Aorta (tissue), 5 donors: ENCODE data around the gene PNPLA3. TPM values are rescaled to one million over a fixed set of nuclear protein-coding genes. Genes with fewer than 3 reads are reported as not detected.
A peak's percentile ranks its signal among the peaks of the same experiment; 100 is the strongest.
"Not testable (repeated sequence)": the region's sequence is repeated elsewhere in the genome, so short reads cannot be mapped to it uniquely, and the experiment has no call there.

ENCODE experiments used
- ATAC-seq: fragments of 200-7000 bp; cut with Tn5 transposase; one replicate; pipeline ENCODE4 v1.9.1; 2022; ENCODE audit warnings: moderate library complexity; ENCODE audit not compliant: low FRiP score
- DNase-seq, 2 donors: peaks; one replicate each; pipeline ENCODE4 v3.0.0-alpha.2; 2020
- H3K27ac ChIP-seq, 2 donors: one replicate each; pipeline ENCODE4 v1.5.1; 2013; ENCODE audit warnings: low read length in 2 of 2, mild to moderate bottlenecking in 2 of 2, moderate library complexity in 2 of 2, control low read depth in 1 of 2, inconsistent platforms in 1 of 2, low read depth in 1 of 2
- H3K27me3 ChIP-seq, 2 donors: one replicate each; pipeline ENCODE4 v1.6.1; 2013; ENCODE audit warnings: control low read depth in 1 of 2, low read length in 1 of 2, mild to moderate bottlenecking in 1 of 2, moderate library complexity in 1 of 2; ENCODE audit not compliant: insufficient read depth in 2 of 2, control insufficient read depth in 1 of 2
- H3K36me3 ChIP-seq, 2 donors: one replicate each; pipeline ENCODE4 v1.6.1; 2013; ENCODE audit warnings: control low read depth in 1 of 2, low read length in 1 of 2, mild to moderate bottlenecking in 1 of 2; ENCODE audit not compliant: insufficient read depth in 2 of 2, control insufficient read depth in 1 of 2
- H3K4me1 ChIP-seq, 2 donors: one replicate each; pipeline ENCODE4 v1.6.1; 2013; ENCODE audit warnings: low read length in 2 of 2, control low read depth in 1 of 2, mild to moderate bottlenecking in 1 of 2, moderate library complexity in 1 of 2; ENCODE audit not compliant: insufficient read depth in 2 of 2, control insufficient read depth in 1 of 2
- H3K4me3 ChIP-seq, 2 donors: one replicate each; pipeline ENCODE4 v1.5.1; 2013; ENCODE audit warnings: low read length in 2 of 2, control low read depth in 1 of 2, mild to moderate bottlenecking in 1 of 2
- H3K9me3 ChIP-seq: one replicate; pipeline ENCODE4 v1.6.1; 2013; ENCODE audit warnings: mild to moderate bottlenecking, low read length; ENCODE audit not compliant: control insufficient read depth
- WGBS, 2 donors: extraction: QIAGEN DNeasy Blood & Tissue Kit; methylation state at CpG; one replicate each; pipeline ENCODE4 v1.1.7; 2013; 5-methylcytosine and 5-hydroxymethylcytosine counted together
- intact Hi-C, 2 donors: fragments of 100-400 bp; cut with DNase I; formaldehyde crosslinking; loops; one replicate each; pipeline versions ENCODE4 v1.14.2 to v1.15.0; 2022
- polyA plus RNA-seq, 2 donors: library from polyadenylated mRNA; stranded (reverse); fragments of 200-250 nt; gene quantifications; one replicate each; pipeline ENCODE4 v1.2.3, GENCODE V29; 2013
- total RNA-seq, 2 donors: library from RNA; stranded (reverse); fragmentation: NEBNext Ultra II Directional; extraction: Animal tissue kit (Norgen Biotek cat#: 25700); gene quantifications; one replicate each; pipeline ENCODE4 v1.2.1, GENCODE V29; 2021
- donor health status: healthy with polysubstance abuse.
- donor health status: Bipolar disorder and iron deficiency.
- donor health status: DM: no; HTN: no; CAD: no.
- donor health status: DM: no; HTN: no; CAD: no.
- donor health status: DM: yes; HTN: yes; CAD: no.

PNPLA3 gene
- total and polyA plus RNA-seq, 4 donors: 1.3 TPM; not detected in 3

DNA sequence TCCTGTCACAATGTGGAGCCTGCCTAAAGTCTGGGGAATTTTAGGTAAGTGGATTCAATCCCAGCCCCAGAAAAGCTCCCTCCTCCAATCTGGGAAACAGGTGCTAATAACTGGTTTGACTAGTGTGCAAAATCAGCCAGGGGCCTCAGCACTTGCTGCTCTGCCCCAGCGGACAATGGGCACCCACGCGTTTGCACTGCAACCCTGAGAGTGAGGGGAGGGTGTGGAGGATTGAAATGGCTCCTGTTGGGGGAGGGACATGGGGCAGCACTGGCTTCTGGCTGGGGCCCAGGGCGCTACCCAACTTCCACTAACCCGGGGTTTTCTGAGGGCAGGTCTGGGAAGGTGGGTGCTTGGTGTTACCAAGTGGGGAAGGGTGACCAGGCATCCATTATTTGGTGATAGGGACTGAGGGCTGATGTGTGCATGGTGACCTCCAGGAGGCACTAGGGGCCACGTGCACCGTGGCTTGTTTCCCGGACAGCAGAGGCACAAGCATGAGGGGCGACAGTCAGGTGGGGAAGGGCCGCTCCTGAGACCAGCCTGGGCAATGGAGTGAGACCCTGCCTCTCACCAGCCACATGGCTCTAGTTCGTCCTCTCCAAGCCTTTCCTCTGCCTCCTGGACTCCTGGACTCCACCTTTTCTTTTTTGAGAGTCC is 27.5 kb upstream of the PNPLA3 start:
- Histone ChIP-seq H3K4me3 (no peak overlapping the region), H3K36me3 (no peaks in the 10 kb centered on the region), H3K9me3 (no peaks in the 10 kb centered on the region), H3K4me1 (no peaks in the 10 kb centered on the region), H3K27ac (no peak overlapping the region), H3K27me3 (no peaks in the 10 kb centered on the region)
- peak in 1 of 2 donors; percentile 26 for DNase-seq
- ATAC-seq: no peak
- intact Hi-C loops: no loop called here
- WGBS, 2 donors: 46 to 48% methylated on average over 11 of the region's 11 CpGs

DNA sequence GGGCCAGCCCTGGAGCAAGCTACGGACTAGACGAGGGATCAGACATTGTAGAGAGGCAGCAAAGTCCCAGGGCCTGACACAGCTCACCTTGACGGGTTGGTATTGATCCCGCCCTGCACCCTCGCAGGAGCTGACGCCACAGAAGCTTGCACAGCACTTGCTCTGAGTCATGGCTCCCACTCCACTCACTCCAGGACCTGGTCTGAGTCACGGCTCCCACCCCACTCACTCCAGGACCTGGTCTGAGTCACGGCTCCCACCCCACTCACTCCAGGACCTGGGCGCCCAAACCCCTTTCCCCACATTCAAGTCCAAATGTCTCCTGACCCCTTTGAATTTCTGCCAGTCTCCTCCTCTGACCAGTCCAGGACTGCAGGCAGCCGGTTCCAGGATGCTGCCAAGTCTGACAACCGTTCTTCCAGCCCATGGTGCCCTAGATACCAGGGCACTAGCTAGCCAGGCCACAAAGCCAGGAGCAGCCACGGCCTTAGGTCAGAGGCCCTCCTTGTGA is 25.8 kb upstream of the PNPLA3 start:
- Histone ChIP-seq H3K4me3 (no peak overlapping the region), H3K27ac (no peak overlapping the region), H3K9me3 (no peaks in the 10 kb centered on the region), H3K4me1 (no peaks in the 10 kb centered on the region), H3K36me3 (no peaks in the 10 kb centered on the region), H3K27me3 (no peaks in the 10 kb centered on the region)
- no peak for ATAC-seq
- intact Hi-C loops: no loop called here
- DNase-seq: no peak
- WGBS, 2 donors: 44 to 54% methylated on average over 12 of the region's 12 CpGs

- ATAC-seq (no peak), DNase-seq (no peak)
- intact Hi-C loops: no loop called here
- WGBS, 2 donors: 48 to 52% methylated on average over 7 of the region's 7 CpGs
- no peak overlapping the region for H3K27ac ChIP-seq
- H3K27me3 ChIP-seq: no peaks in the 10 kb centered on the region
- H3K36me3 ChIP-seq: no peaks in the 10 kb centered on the region
- no peak overlapping the region for H3K4me3 ChIP-seq
- no peaks in the 10 kb centered on the region for H3K9me3 ChIP-seq
- no peaks in the 10 kb centered on the region for H3K4me1 ChIP-seq
These were observed 23.4 kb upstream of the PNPLA3 start for GRCh38 chr22:43900206-43900605.

DNA sequence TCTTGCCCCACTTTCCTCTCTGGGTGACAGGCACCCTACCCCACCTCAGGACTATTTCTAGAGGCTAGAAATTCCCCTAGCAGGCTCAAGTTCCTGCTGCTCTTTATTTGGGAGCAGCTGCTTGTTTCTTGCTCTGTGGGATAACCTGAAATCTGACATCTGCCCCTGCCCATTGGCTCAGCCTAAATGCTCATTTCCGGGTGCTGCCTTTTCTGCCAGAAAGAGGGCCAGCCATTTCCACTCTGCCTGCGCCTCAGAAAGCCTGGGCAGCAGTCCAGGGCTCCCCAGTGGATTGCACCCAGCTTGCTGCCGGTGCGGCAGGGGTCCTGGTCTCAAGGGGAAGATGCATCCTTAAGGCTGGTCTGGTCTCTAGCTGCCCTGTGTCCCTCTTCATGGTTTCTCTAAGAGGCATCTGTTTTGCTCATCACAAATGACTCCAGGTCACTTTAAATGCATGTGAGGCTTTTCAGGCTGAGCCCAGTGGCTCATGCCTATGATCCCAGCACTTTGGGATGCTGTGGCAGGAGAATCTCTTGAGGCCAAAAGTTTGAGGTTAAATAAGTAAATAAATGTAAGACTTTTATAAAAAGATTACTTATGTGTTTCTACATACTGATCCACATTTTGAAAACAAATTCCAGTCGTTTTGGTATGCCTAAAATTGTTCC is 21.5 kb upstream of the PNPLA3 start:
- 22 to 39% methylated on average over 5 of the region's 5 CpGs for WGBS, 2 donors
- no peaks in the 10 kb centered on the region for H3K9me3 ChIP-seq
- H3K36me3 ChIP-seq: no peaks in the 10 kb centered on the region
- intact Hi-C loops: no loop called here
- DNase-seq (no peak), ATAC-seq (no peak)
- no peak overlapping the region for H3K27ac ChIP-seq
- no peaks in the 10 kb centered on the region for H3K27me3 ChIP-seq
- H3K4me1 ChIP-seq: no peaks in the 10 kb centered on the region
- no peak overlapping the region for H3K4me3 ChIP-seq

GRCh38 chr22:43903033-43903432 is 20.6 kb upstream of the PNPLA3 start:
- not testable (repeated sequence) for H3K4me1 ChIP-seq

DNA sequence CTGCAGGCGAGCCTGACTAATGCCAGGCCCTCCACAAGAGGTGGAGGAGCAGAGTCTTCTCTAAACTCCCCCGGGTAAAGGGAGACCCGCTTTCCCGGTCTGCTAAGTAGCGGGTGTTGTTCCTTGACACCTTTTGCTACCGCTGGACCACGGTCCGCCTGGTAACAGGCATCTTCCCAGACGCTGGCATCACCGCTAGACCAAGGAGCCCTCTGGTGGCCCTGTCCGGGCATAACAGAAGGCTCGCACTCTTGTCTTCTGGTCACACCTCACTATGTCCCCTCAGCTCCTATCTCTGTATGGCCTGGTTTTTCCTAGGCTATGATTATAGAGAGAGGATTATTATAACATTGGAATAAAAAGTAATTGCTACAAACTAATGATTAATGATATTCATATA is 19.2 kb upstream of the PNPLA3 start:
- H3K9me3 ChIP-seq, H3K27ac ChIP-seq, H3K4me1 ChIP-seq, intact Hi-C loops, H3K4me3 ChIP-seq, ATAC-seq, H3K27me3 ChIP-seq, DNase-seq, H3K36me3 ChIP-seq: not testable (repeated sequence)
- WGBS, 2 donors: 20 to 35% methylated on average over 11 to 12 of the region's 12 CpGs

More at GRCh38 chr22:43903033-43903432, 20.6 kb upstream of the PNPLA3 start:
- H3K4me3 ChIP-seq, DNase-seq, H3K27me3 ChIP-seq, intact Hi-C loops, ATAC-seq, H3K36me3 ChIP-seq, H3K9me3 ChIP-seq, H3K27ac ChIP-seq: not testable (repeated sequence)
- WGBS, 2 donors: 65 to 68% methylated on average over 12 of the region's 12 CpGs

- no peak for ATAC-seq
- WGBS, 2 donors: 30 to 37% methylated on average over 7 of the region's 7 CpGs
- intact Hi-C loops: no loop called here
- DNase-seq: no peak
- Histone ChIP-seq H3K36me3 (no peaks in the 10 kb centered on the region), H3K4me1 (no peaks in the 10 kb centered on the region), H3K9me3 (no peaks in the 10 kb centered on the region), H3K4me3 (no peak overlapping the region), H3K27me3 (no peaks in the 10 kb centered on the region), H3K27ac (no peak overlapping the region)
These were observed 17.9 kb upstream of the PNPLA3 start for GRCh38 chr22:43905681-43906080.

DNA sequence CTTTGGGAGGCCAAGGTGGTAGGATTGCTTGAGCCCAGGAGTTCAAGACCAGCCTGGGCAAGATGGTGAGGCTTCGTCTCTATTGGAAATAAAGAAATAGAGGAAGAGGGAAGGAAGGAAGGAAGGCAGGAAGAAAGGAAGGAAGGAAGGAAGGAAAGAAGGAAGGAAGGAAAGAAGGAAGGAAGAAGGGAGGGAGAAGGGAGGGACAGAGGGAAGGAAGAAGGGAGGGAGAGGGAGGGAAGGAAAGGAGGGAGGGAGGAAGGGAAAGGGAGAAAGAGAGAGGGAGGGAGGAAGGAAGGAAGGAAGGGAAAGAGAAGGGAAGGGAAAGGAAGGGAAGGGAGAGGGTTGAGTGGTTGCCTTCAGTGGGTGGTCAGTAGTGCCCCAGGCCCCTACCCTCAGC is 13.9 kb upstream of the PNPLA3 start:
- no peaks in the 10 kb centered on the region for H3K27me3 ChIP-seq
- no peaks in the 10 kb centered on the region for H3K4me1 ChIP-seq
- no peaks in the 10 kb centered on the region for H3K9me3 ChIP-seq
- no peak for ATAC-seq
- H3K27ac ChIP-seq: no peak overlapping the region
- H3K36me3 ChIP-seq: no peaks in the 10 kb centered on the region
- intact Hi-C loops: no loop called here
- no peak overlapping the region for H3K4me3 ChIP-seq
- no peak for DNase-seq
- 88% methylated on average over 1 of the region's 1 CpG for WGBS, 2 donors

DNA sequence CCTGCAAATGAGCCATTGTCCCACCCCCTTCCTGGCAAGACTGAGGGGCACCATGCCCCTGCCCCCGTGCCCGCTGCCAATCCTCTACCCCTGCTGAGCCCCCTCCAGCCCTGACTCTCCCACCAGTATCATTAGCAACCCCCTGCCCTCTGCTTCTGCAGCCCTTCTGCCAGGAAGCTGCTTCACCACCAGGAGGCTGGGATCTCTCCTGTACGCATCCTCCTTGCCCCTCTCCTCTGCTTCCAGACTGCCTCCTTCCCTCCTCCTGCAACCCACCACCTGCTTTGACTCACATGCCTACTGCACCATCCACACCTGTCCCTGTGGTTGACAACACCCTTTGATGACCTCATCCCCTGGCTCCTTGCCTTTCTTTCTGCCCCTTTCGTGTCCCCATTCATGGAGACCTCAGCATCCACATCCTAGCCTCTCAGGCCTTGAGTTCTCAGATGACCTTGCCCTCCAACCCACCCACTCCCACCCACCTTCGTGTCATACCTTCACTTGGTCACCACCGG is 13.4 kb upstream of the PNPLA3 start:
- Histone ChIP-seq H3K27me3 (no peaks in the 10 kb centered on the region), H3K4me1 (no peaks in the 10 kb centered on the region), H3K27ac (no peak overlapping the region), H3K9me3 (no peaks in the 10 kb centered on the region), H3K36me3 (no peaks in the 10 kb centered on the region), H3K4me3 (no peak overlapping the region)
- 61 to 69% methylated on average over 6 of the region's 6 CpGs for WGBS, 2 donors
- DNase-seq: no peak
- intact Hi-C loops: no loop called here
- ATAC-seq: no peak
